Memory B cell (primary cell): ENCODE measurements around the gene BBS12.

ENCODE experiments used
- ATAC-seq: fragments of 150-1000 bp; cut with Tn5 transposase; 2 replicates; pipeline ENCODE4 v1.10.0; 2021; ENCODE audit warnings: low read depth, mild to moderate bottlenecking, moderate library complexity
- DNase-seq, 2 donors: peaks; one replicate each; pipeline ENCODE4 v3.0.0; 2022; ENCODE audit warnings: low spot score in 2 of 2
- H3K27ac Mint-ChIP-seq: one replicate; pipeline ENCODE4 v1.8.0; 2022; ENCODE audit warnings: mild to moderate bottlenecking, moderate library complexity, mixed read lengths
- H3K27me3 Mint-ChIP-seq: one replicate; pipeline ENCODE4 v1.8.0; 2022; ENCODE audit warnings: mixed read lengths
- H3K36me3 Mint-ChIP-seq: one replicate; pipeline ENCODE4 v1.8.0; 2022; ENCODE audit warnings: mild to moderate bottlenecking, mixed read lengths
- H3K4me1 Mint-ChIP-seq: one replicate; pipeline ENCODE4 v1.8.0; 2022; ENCODE audit warnings: mixed read lengths
- H3K4me3 Mint-ChIP-seq: one replicate; pipeline ENCODE4 v1.8.0; 2022; ENCODE audit warnings: mild to moderate bottlenecking, moderate library complexity, mixed read lengths
- H3K9me3 Mint-ChIP-seq: one replicate; pipeline ENCODE4 v1.8.0; 2022; ENCODE audit warnings: mixed read lengths

The BBS12 gene

GRCh38 chr4:122732329-122733026 lies at the start of gene BBS12:
BBS12 (plus strand) TSS chr4:122732704; CDS start chr4:122741893, 9,189 bp downstream.
- H3K27me3 Mint-ChIP-seq, result no peaks in the 10 kb centered on the region
- ATAC-seq, result peak; percentile 93
- peaks cover 5% of the 10 kb centered on the region for H3K4me1 Mint-ChIP-seq
- DNase-seq, result peak; percentile 96 to 100
- H3K9me3 Mint-ChIP-seq, result no peaks in the 10 kb centered on the region
- H3K4me3 Mint-ChIP-seq, result peak within 1 kb of the TSS; percentile 94
- H3K27ac Mint-ChIP-seq, result peak within 1 kb of the TSS; percentile 95
- peaks cover 5% of the 10 kb centered on the region for H3K36me3 Mint-ChIP-seq

GRCh38 chr4:122686691-122687090 lies 45.8 kb upstream of the BBS12 start:
- H3K36me3 Mint-ChIP-seq, result no peaks in the 10 kb centered on the region
- no peak overlapping the region for H3K4me3 Mint-ChIP-seq
- H3K27ac Mint-ChIP-seq, result no peak overlapping the region
- H3K27me3 Mint-ChIP-seq, result peaks cover 1% of the 10 kb centered on the region
- peaks cover 4% of the 10 kb centered on the region for H3K9me3 Mint-ChIP-seq
- ATAC-seq (no peak), DNase-seq (no peak)
- no peaks in the 10 kb centered on the region for H3K4me1 Mint-ChIP-seq

- Mint-ChIP-seq H3K36me3 (no peaks in the 10 kb centered on the region), H3K4me3 (no peak overlapping the region), H3K9me3 (peaks cover 2% of the 10 kb centered on the region), H3K27me3 (peaks cover 1% of the 10 kb centered on the region), H3K27ac (no peak overlapping the region), H3K4me1 (no peaks in the 10 kb centered on the region)
- no peak for ATAC-seq
- DNase-seq, result no peak
These were observed 44.9 kb upstream of the BBS12 start for GRCh38 chr4:122687531-122688061.

- Mint-ChIP-seq H3K9me3 (peaks cover 2% of the 10 kb centered on the region), H3K36me3 (no peaks in the 10 kb centered on the region), H3K27ac (no peak overlapping the region), H3K4me3 (no peak overlapping the region), H3K27me3 (no peaks in the 10 kb centered on the region), H3K4me1 (no peaks in the 10 kb centered on the region)
- no peak for ATAC-seq
- DNase-seq, result no peak
These were observed 43.9 kb upstream of the BBS12 start for GRCh38 chr4:122688529-122689140.

- H3K27me3 Mint-ChIP-seq, result peaks cover 1% of the 10 kb centered on the region
- H3K4me1 Mint-ChIP-seq, result no peaks in the 10 kb centered on the region
- no peaks in the 10 kb centered on the region for H3K9me3 Mint-ChIP-seq
- no peak overlapping the region for H3K27ac Mint-ChIP-seq
- ATAC-seq (no peak), DNase-seq (no peak)
- no peaks in the 10 kb centered on the region for H3K36me3 Mint-ChIP-seq
- H3K4me3 Mint-ChIP-seq, result no peak overlapping the region
These were observed 42.5 kb upstream of the BBS12 start for GRCh38 chr4:122689972-122690371.

GRCh38 chr4:122691988-122692387 lies 40.5 kb upstream of the BBS12 start:
- Mint-ChIP-seq H3K9me3 (no peaks in the 10 kb centered on the region), H3K36me3 (no peaks in the 10 kb centered on the region), H3K27me3 (peaks cover 1% of the 10 kb centered on the region), H3K4me1 (no peaks in the 10 kb centered on the region), H3K4me3 (no peak overlapping the region), H3K27ac (no peak overlapping the region)
- ATAC-seq (no peak), DNase-seq (no peak)

- no peak overlapping the region for H3K4me3 Mint-ChIP-seq
These were observed 39.6 kb upstream of the BBS12 start for GRCh38 chr4:122692641-122693520.

GRCh38 chr4:122695226-122695625 lies 37.3 kb upstream of the BBS12 start:
- Mint-ChIP-seq H3K27ac (no peak overlapping the region), H3K4me3 (no peak overlapping the region), H3K9me3 (no peaks in the 10 kb centered on the region), H3K36me3 (no peaks in the 10 kb centered on the region), H3K4me1 (no peaks in the 10 kb centered on the region), H3K27me3 (peaks cover 1% of the 10 kb centered on the region)
- ATAC-seq, result no peak
- no peak for DNase-seq

More at GRCh38 chr4:122692641-122693520, 39.6 kb upstream of the BBS12 start:
- DNase-seq (no peak), ATAC-seq (no peak)
- H3K4me1 Mint-ChIP-seq, result no peaks in the 10 kb centered on the region
- H3K36me3 Mint-ChIP-seq, result no peaks in the 10 kb centered on the region
- H3K27ac Mint-ChIP-seq, result no peak overlapping the region
- no peaks in the 10 kb centered on the region for H3K9me3 Mint-ChIP-seq
- peaks cover 1% of the 10 kb centered on the region for H3K27me3 Mint-ChIP-seq

GRCh38 chr4:122700178-122700725 lies 32.3 kb upstream of the BBS12 start:
- Mint-ChIP-seq H3K9me3 (no peaks in the 10 kb centered on the region), H3K4me1 (no peaks in the 10 kb centered on the region), H3K27me3 (peaks cover 10% of the 10 kb centered on the region), H3K4me3 (no peak overlapping the region), H3K27ac (no peak overlapping the region), H3K36me3 (no peaks in the 10 kb centered on the region)
- no peak for DNase-seq
- ATAC-seq, result no peak

GRCh38 chr4:122701061-122701460 lies 31.4 kb upstream of the BBS12 start:
- Mint-ChIP-seq H3K27me3 (peaks cover 10% of the 10 kb centered on the region), H3K27ac (no peak overlapping the region), H3K4me1 (no peaks in the 10 kb centered on the region), H3K36me3 (no peaks in the 10 kb centered on the region), H3K9me3 (no peaks in the 10 kb centered on the region), H3K4me3 (no peak overlapping the region)
- no peak for DNase-seq
- no peak for ATAC-seq

- ATAC-seq, result no peak
These were observed 30.5 kb upstream of the BBS12 start for GRCh38 chr4:122701965-122702364.

GRCh38 chr4:122702939-122703338 lies 29.6 kb upstream of the BBS12 start:
- H3K4me1 Mint-ChIP-seq, result no peaks in the 10 kb centered on the region
- no peak overlapping the region for H3K27ac Mint-ChIP-seq
- no peaks in the 10 kb centered on the region for H3K36me3 Mint-ChIP-seq
- no peaks in the 10 kb centered on the region for H3K9me3 Mint-ChIP-seq
- no peak for ATAC-seq
- peaks cover 10% of the 10 kb centered on the region for H3K27me3 Mint-ChIP-seq
- no peak for DNase-seq
- no peak overlapping the region for H3K4me3 Mint-ChIP-seq

More at GRCh38 chr4:122701965-122702364, 30.5 kb upstream of the BBS12 start:
- no peak for DNase-seq
- Mint-ChIP-seq H3K27me3 (peaks cover 10% of the 10 kb centered on the region), H3K4me1 (no peaks in the 10 kb centered on the region), H3K4me3 (no peak overlapping the region), H3K9me3 (no peaks in the 10 kb centered on the region), H3K36me3 (no peaks in the 10 kb centered on the region), H3K27ac (no peak overlapping the region)

GRCh38 chr4:122703868-122704267 lies 28.6 kb upstream of the BBS12 start:
- no peaks in the 10 kb centered on the region for H3K36me3 Mint-ChIP-seq
- no peak overlapping the region for H3K27ac Mint-ChIP-seq
- no peaks in the 10 kb centered on the region for H3K9me3 Mint-ChIP-seq
- DNase-seq (no peak), ATAC-seq (no peak)
- no peak overlapping the region for H3K4me3 Mint-ChIP-seq
- H3K27me3 Mint-ChIP-seq, result peaks cover 10% of the 10 kb centered on the region
- no peaks in the 10 kb centered on the region for H3K4me1 Mint-ChIP-seq

GRCh38 chr4:122705009-122705408 lies 27.5 kb upstream of the BBS12 start:
- no peak for ATAC-seq
- no peaks in the 10 kb centered on the region for H3K36me3 Mint-ChIP-seq
- peaks cover 10% of the 10 kb centered on the region for H3K27me3 Mint-ChIP-seq
- H3K27ac Mint-ChIP-seq, result no peak overlapping the region
- DNase-seq, result no peak
- no peaks in the 10 kb centered on the region for H3K4me1 Mint-ChIP-seq
- H3K4me3 Mint-ChIP-seq, result no peak overlapping the region
- no peaks in the 10 kb centered on the region for H3K9me3 Mint-ChIP-seq
